Mucosa of descending colon (tissue), 3 donors: ENCODE data around the gene CARNS1. TPM values are rescaled to one million over a fixed set of nuclear protein-coding genes. Genes with fewer than 3 reads are reported as not detected.

Experiments used
- ATAC-seq: fragments of 200-7000 bp; cut with Tn5 transposase; one replicate; pipeline ENCODE4 v1.9.1; 2020; ENCODE audit warnings: mild to moderate bottlenecking, moderate library complexity
- DNase-seq, 3 donors: peaks; one replicate each; pipeline ENCODE4 v3.0.0-alpha.2; 2020
- H3K36me3 ChIP-seq: fragments of 200-600 bp; one replicate; pipeline ENCODE4 v1.8.0; 2021; ENCODE audit warnings: low read depth, mild to moderate bottlenecking
- H3K4me1 ChIP-seq: fragments of 200-600 bp; one replicate; pipeline ENCODE4 v1.8.0; 2021; ENCODE audit warnings: low read depth, mild to moderate bottlenecking
- H3K4me3 ChIP-seq: fragments of 200-600 bp; one replicate; pipeline ENCODE4 v1.8.0; 2021; ENCODE audit warnings: mild to moderate bottlenecking
- H3K9me3 ChIP-seq: fragments of 200-600 bp; one replicate; pipeline ENCODE4 v1.8.0; 2021; ENCODE audit warnings: mild to moderate bottlenecking
- CTCF ChIP-seq: fragments of 200-600 bp; IDR thresholded peaks from one replicate; pipeline ENCODE4 v1.8.0; 2022; ENCODE audit warnings: antibody characterized with exemption, mild to moderate bottlenecking
- intact Hi-C, 2 donors: fragments of 100-400 bp; cut with DNase I in 1 of 2; cut with micrococcal nuclease in 1 of 2; formaldehyde crosslinking; loops; one replicate each; pipeline versions ENCODE4 v1.11.0 to v1.11.1; 2022; cut with DNase I, micrococcal nuclease
- total RNA-seq, 3 donors: library from RNA; stranded (reverse); fragmentation: NEBNext Ultra II Directional in 2 of 3; extraction: Animal tissue kit (Norgen Biotek cat#: 25700) in 2 of 3; gene quantifications; one replicate each; pipeline versions ENCODE4 v1.2.1 to v1.2.4, GENCODE V29; 2021 to 2023
- donor health status: DM: no; HTN: no; CAD: no; lungs with moderate emphysema.
- donor health status: DM: no; HTN: no; CAD: no.
- donor health status: DM: no; HTN: yes; CAD: no.

The CARNS1 gene
- total RNA-seq, 3 donors from 2014 or later, result 0.26 to 0.89 (median 0.70) TPM

- Histone ChIP-seq H3K9me3 (no peaks in the 10 kb centered on the region), H3K36me3 (no peaks in the 10 kb centered on the region), H3K4me1 (peaks cover 14% of the 10 kb centered on the region), H3K4me3 (no peak overlapping the region)
- ATAC-seq, result peak; percentile 1
- no peak for TF ChIP-seq CTCF
- intact Hi-C loops, result no loop called here
- DNase-seq, result no peak
Measured at GRCh38 chr11:67435727-67436458, 20.4 kb downstream of the CARNS1 start.

- intact Hi-C loops, result no loop called here
- Histone ChIP-seq H3K4me3 (no peak overlapping the region), H3K9me3 (no peaks in the 10 kb centered on the region), H3K36me3 (no peaks in the 10 kb centered on the region), H3K4me1 (peaks cover 14% of the 10 kb centered on the region)
- TF ChIP-seq CTCF, result no peak
- ATAC-seq, result peak; percentile 45
- peak; percentile 55 to 87 (median 68) for DNase-seq
Measured at GRCh38 chr11:67436459-67437081, 21.1 kb downstream of the CARNS1 start.

- Histone ChIP-seq H3K36me3 (no peaks in the 10 kb centered on the region), H3K4me1 (peaks cover 14% of the 10 kb centered on the region), H3K4me3 (no peak within 1 kb of the TSS), H3K9me3 (no peaks in the 10 kb centered on the region)
- DNase-seq (peak; percentile 63 to 90 (median 74)), ATAC-seq (peak; percentile 60)
- intact Hi-C loops, result no loop called here
- no peak for TF ChIP-seq CTCF
Measured at GRCh38 chr11:67437082-67437808, 21.8 kb downstream of the CARNS1 start, which contains the start of gene PTPRCAP. TSS of gene PTPRCAP (minus strand) at chr11:67437682. CDS start at chr11:67437619, 63 bp downstream.

- no peaks in the 10 kb centered on the region for H3K36me3 ChIP-seq
- DNase-seq (no peak), ATAC-seq (no peak)
- no peak overlapping the region for H3K4me3 ChIP-seq
- peaks cover 19% of the 10 kb centered on the region for H3K4me1 ChIP-seq
- intact Hi-C loops, result no loop called here
- H3K9me3 ChIP-seq, result no peaks in the 10 kb centered on the region
- TF ChIP-seq CTCF, result no peak
Measured at GRCh38 chr11:67437809-67438157, 22.3 kb downstream of the CARNS1 start.

GRCh38 chr11:67438158-67438902 is 22.9 kb downstream of the CARNS1 start:
- ATAC-seq (peak; percentile 13), DNase-seq (peak in 2 of 3 donors; percentile 74 to 89)
- no peak for TF ChIP-seq CTCF
- Histone ChIP-seq H3K4me3 (no peak overlapping the region), H3K36me3 (no peaks in the 10 kb centered on the region), H3K9me3 (no peaks in the 10 kb centered on the region), H3K4me1 (peaks cover 19% of the 10 kb centered on the region)
- intact Hi-C loops, result no loop called here
